Peyer's patch (tissue), 4 donors: ENCODE data around the gene CYP26A1. TPM values are rescaled to one million over a fixed set of nuclear protein-coding genes. Genes with fewer than 3 reads are reported as not detected.

ENCODE experiments used
- DNase-seq, 3 donors: peaks; one replicate each; pipeline ENCODE4 v3.0.0-alpha.2; 2017 to 2019
- H3K27ac ChIP-seq, 4 donors: fragments of 200-600 bp; sonication (generic); one replicate each; pipeline ENCODE4 v1.5.1; 2016 to 2019
- H3K27me3 ChIP-seq, 2 donors: fragments of 200-600 bp; sonication (generic); one replicate each; pipeline ENCODE4 v1.5.1; 2019
- H3K36me3 ChIP-seq, 3 donors: fragments of 200-600 bp; sonication (generic); one replicate each; pipeline ENCODE4 v1.5.1; 2016 to 2019
- H3K4me1 ChIP-seq, 4 donors: fragments of 200-600 bp; sonication (generic); one replicate each; pipeline ENCODE4 v1.5.1; 2016 to 2019
- H3K4me3 ChIP-seq, 4 donors: fragments of 200-600 bp; sonication (generic); 1 replicate in 3 of 4; 2 replicates in 1 of 4; pipeline ENCODE4 v1.5.1; 2016 to 2019; ENCODE audit warnings: mild to moderate bottlenecking in 1 of 4
- H3K9me3 ChIP-seq, 4 donors: fragments of 200-600 bp; sonication (generic); one replicate each; pipeline ENCODE4 v1.5.1; 2016 to 2019; ENCODE audit warnings: mild to moderate bottlenecking in 1 of 4
- CTCF ChIP-seq, 6 experiments: fragments of 450-650 bp in 4 of 6; fragments of 200-600 bp in 2 of 6; sonication (generic) in 1 of 6; IDR thresholded peaks; one replicate each; pipeline ENCODE4 v1.5.1; 2017 to 2019; ENCODE audit warnings: antibody characterized with exemption in 6 of 6, mild to moderate bottlenecking in 3 of 6, moderate library complexity in 1 of 6
- POLR2A ChIP-seq, 2 donors: fragments of 450-650 bp; IDR thresholded peaks; one replicate each; pipeline ENCODE4 v1.5.1; 2017; ENCODE audit warnings: antibody characterized with exemption in 2 of 2, mild to moderate bottlenecking in 2 of 2, moderate library complexity in 2 of 2
- total RNA-seq, 4 donors: library from RNA; depleted of rRNA; stranded (reverse); fragments of >200 nt; gene quantifications; one replicate each; pipeline ENCODE4 v1.1.0, GENCODE V29; 2016

The CYP26A1 gene
- total RNA-seq, 4 donors from 2014 or later, result not detected

DNA sequence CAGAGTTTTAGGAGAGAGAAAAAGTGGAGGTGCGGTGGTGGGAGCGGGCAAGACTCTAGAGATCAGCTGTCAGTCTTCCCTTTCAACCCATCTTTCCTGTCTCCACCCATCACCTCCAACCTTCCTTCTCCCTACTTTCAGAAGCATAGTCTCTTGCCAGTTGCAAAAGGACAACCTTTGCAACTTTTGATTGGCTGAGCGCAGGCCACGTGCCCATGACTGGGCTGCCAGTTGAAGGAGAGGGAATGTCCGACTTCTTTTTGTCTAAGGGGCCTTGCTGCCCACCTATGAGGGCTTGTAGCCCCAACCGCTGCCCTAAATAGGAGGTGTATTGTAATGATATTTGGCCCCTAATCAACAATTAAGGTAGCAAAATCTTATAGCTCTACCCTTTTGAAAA, 12.6 kb downstream of the CYP26A1 start:
- H3K4me1 ChIP-seq, result no peaks in the 10 kb centered on the region
- no peak overlapping the region for H3K27ac ChIP-seq
- H3K36me3 ChIP-seq, result no peaks in the 10 kb centered on the region
- DNase-seq, result no peak
- H3K27me3 ChIP-seq, result no peaks in the 10 kb centered on the region
- TF ChIP-seq POLR2A (IDR thresholded peaks at IDR 0.05), result no peak
- TF ChIP-seq CTCF (IDR thresholded peaks at IDR 0.05), result no peak
- H3K9me3 ChIP-seq, result no peaks in the 10 kb centered on the region
- no peak overlapping the region for H3K4me3 ChIP-seq

DNA sequence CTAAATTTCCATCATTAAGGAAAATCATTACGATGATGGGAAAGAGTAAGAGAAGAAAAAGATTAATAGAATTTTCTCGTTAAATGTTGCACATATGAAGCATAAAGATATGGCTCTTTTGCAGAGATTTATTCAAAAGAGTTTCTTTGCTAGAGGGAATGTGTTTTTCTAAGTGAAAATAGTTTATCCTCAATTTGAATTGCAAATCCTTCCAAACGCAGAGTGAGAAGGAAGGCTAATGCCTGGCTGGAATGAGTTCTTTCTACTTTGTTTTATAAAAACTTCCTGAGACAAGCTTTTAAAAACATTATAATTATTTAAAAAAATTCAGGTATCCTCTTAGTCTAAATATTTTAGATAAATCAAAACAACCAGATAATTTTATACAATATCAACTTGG, 14.2 kb downstream of the CYP26A1 start:
- TF ChIP-seq POLR2A (IDR thresholded peaks at IDR 0.05), result no peak
- TF ChIP-seq CTCF (IDR thresholded peaks at IDR 0.05), result no peak
- Histone ChIP-seq H3K4me1 (no peaks in the 10 kb centered on the region), H3K27ac (no peak overlapping the region), H3K4me3 (no peak overlapping the region), H3K9me3 (no peaks in the 10 kb centered on the region), H3K36me3 (no peaks in the 10 kb centered on the region), H3K27me3 (no peaks in the 10 kb centered on the region)
- DNase-seq, result no peak

GRCh38 chr10:93088466-93088865, 14.8 kb downstream of the CYP26A1 start:
- Histone ChIP-seq H3K27ac (no peak overlapping the region), H3K36me3 (no peaks in the 10 kb centered on the region), H3K4me1 (no peaks in the 10 kb centered on the region), H3K27me3 (no peaks in the 10 kb centered on the region), H3K4me3 (no peak overlapping the region), H3K9me3 (no peaks in the 10 kb centered on the region)
- TF ChIP-seq POLR2A (IDR thresholded peaks at IDR 0.05), result no peak
- TF ChIP-seq CTCF (IDR thresholded peaks at IDR 0.05), result no peak
- no peak for DNase-seq

- no peak for DNase-seq
- Histone ChIP-seq H3K36me3 (no peaks in the 10 kb centered on the region), H3K4me3 (no peak overlapping the region), H3K27me3 (no peaks in the 10 kb centered on the region), H3K9me3 (no peaks in the 10 kb centered on the region), H3K27ac (no peak overlapping the region), H3K4me1 (no peaks in the 10 kb centered on the region)
- TF ChIP-seq POLR2A (IDR thresholded peaks at IDR 0.05), result no peak
- no peak for TF ChIP-seq CTCF (IDR thresholded peaks at IDR 0.05)
Measured at GRCh38 chr10:93090619-93091018, 16.9 kb downstream of the CYP26A1 start.

- H3K4me1 ChIP-seq, result no peaks in the 10 kb centered on the region
- DNase-seq, result no peak
- H3K4me3 ChIP-seq, result no peak overlapping the region
- no peaks in the 10 kb centered on the region for H3K36me3 ChIP-seq
- H3K9me3 ChIP-seq, result no peaks in the 10 kb centered on the region
- H3K27me3 ChIP-seq, result no peaks in the 10 kb centered on the region
- no peak overlapping the region for H3K27ac ChIP-seq
- no peak for TF ChIP-seq CTCF (IDR thresholded peaks at IDR 0.05)
Measured at GRCh38 chr10:93091960-93092359, 18.3 kb downstream of the CYP26A1 start.

DNA sequence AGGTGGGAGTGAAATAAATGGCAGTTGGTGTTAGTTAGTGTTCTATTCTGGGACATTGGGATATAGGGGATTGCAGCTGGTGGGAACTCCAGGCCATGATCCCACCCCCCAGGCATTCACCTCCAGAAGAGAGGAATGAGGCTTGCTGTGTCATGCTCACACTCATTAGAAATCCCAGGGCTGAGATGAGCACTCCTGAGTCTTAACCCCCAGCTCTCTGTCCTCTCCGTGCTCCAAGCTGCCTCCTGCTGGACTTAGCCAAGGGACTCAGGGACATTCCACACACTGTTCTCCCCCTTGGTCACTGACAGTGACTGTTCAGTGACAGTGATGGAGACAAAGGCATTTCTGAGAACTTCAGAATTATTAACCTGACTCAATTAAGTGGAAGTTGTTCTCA, 21.5 kb downstream of the CYP26A1 start:
- DNase-seq, result no peak
- Histone ChIP-seq H3K27me3 (no peaks in the 10 kb centered on the region), H3K27ac (no peak overlapping the region), H3K9me3 (no peaks in the 10 kb centered on the region), H3K4me3 (no peak overlapping the region), H3K4me1 (no peaks in the 10 kb centered on the region), H3K36me3 (no peaks in the 10 kb centered on the region)
- TF ChIP-seq POLR2A (IDR thresholded peaks at IDR 0.05) (no peak), CTCF (IDR thresholded peaks at IDR 0.05) (no peak)
